Stimulated activated CD4-positive, alpha-beta T cell treated with anti-CD3 and anti-CD28 coated beads, Interleukin-15, amount 100 ng/mL, for 48 hours (primary cell): ENCODE measurements around the gene ZKSCAN5.
"Not testable (repeated sequence)": the region's sequence is repeated elsewhere in the genome, so short reads cannot be mapped to it uniquely, and the experiment has no call there.

Source experiments
- DNase-seq, 2 donors: peaks; one replicate each; pipeline ENCODE4 v3.0.0-alpha.2; 2020; ENCODE audit warnings: low read depth in 2 of 2

ZKSCAN5 gene

DNA sequence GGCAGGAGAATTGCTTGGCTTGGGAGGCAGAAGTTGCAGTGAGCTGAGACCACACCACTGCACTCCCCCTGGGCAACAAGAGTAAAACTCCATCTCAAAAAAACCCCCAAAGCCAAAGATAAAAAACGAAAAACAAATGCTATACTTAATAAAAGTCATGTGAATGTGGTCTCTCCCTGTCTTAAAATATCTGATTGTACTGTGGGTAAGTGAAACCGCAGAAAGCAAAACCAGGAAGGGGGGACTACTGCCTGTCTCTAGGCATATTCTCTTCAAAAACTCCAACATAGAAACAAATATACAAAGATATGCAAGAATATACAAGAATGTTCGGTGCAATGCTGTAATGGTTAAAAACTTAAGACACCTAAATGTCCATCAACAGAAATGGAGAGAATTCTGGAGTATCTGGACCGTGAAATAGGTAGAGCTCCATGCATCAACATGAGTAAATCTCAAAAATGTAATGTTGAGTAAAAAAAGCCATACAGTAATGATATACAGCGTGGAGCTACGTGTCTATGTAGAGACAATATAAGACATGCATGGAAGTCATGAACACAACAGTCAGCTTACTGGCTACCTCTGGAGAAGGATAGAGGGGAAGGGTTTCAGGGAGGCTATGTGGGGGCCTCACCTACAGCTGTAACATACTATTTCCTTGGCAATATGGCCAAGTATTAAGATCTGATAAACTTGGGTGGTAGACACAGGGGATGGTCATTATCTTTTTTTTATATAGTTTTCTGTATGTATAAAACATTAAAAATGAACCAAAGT lies 6.5 kb upstream of the ZKSCAN5 start:
- no peak for DNase-seq

DNA sequence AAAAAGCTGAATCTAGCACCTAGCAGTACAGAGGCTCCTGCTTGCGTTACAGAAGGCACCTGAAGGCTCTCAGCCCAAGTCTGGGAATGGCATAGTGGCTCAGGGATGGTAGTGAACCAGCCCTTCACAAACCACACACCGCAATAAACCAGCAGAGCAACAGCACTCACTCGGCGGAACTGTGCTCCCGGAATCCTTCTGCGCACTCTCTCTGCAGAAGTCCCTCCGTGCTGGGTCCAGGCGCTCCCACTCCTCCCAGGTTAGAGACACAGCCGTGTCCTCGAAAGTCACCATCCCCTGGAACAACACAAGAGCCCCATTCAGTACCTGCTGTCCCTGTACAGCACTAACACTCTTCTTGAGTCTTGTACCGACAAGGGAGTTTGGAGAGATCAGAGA lies 5.9 kb upstream of the ZKSCAN5 start:
- no peak for DNase-seq

DNA sequence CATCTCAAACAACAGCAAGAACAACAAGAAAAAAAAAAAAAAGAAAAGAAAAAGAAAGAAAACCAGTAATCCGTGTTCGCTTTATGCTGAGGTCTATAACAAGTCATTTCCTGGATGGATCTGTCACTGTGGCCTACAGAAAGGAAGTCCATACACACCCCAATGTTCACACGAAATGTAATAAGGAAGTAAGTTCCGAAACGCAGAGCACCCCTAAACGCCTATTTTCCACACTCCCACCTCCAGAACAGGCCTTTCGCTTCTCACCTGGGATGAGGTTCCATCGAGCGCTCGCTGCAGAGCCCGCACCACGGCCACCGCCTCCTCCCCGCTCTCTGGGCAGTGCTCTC lies 5.1 kb upstream of the ZKSCAN5 start:
- DNase-seq, result no peak

DNA sequence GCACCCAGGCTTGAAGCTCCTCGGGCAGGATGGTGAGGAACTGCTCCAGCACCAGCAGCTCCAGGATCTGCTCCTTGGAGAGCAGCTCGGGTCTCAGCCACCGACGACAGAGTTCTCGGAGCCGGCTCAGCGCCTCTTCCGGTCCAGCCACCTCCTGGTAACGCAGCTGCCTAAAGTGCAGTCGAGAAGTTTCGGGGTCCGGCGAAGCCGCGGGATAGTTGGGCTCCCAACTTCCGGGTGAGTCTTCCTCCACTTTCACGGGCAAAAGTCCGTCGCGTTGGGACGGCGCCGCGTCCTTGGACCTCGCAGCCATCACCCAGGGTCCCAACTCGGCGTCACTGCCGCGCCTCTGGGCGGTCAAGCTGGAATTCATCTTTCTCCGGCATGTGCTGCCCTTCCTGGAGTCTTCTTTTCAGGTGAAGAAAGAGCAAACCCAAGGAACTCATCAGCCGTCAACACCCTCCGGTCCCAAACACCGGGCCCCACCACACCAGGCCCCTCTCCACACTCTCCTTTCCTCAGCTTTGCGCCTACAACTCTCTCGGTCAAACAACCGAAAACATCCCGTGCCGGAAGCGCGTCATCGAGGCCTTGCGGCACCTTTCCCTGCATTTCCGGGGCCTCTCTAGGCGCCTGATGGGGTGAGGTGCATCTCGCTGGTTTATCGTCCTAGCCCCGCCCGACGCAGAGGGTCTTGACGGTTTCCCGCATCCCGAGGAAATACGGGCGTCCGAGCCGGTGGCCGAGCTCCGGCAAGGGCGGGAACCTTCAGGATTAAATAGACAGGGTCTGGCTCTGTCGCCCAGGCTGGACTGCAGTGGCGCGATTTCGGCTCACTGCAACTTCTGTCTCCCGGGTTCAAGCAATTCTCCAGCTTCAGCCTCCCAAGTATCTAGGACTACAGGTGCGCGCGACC lies 4.5 kb upstream of the ZKSCAN5 start, which contains the start of gene ZNF394:
Gene ZNF394 (minus strand): TSS at position 561 of the 916 bp plus-strand sequence. CDS start 188 bp downstream, at position 373.
- peak; percentile 76 to 86 for DNase-seq

DNA sequence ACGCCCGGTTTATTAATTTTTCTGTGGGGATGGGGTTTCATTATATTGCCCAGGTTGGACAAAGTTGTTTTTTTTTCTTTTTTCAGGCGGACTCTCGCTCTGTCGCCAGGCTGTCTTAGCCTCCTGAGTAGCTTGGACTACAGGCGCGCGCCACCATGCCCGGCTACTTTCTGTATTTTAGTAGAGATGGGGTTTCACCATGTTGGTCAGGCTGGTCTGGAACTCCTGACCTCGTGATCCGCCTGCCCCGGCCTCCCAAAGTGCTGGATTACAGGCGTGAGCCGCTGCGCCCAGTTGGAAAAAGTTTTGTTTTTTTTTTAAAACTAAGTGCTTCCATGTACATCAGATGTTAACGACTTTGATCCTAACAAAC lies 3.8 kb upstream of the ZKSCAN5 start:
- DNase-seq, result no peak

DNA sequence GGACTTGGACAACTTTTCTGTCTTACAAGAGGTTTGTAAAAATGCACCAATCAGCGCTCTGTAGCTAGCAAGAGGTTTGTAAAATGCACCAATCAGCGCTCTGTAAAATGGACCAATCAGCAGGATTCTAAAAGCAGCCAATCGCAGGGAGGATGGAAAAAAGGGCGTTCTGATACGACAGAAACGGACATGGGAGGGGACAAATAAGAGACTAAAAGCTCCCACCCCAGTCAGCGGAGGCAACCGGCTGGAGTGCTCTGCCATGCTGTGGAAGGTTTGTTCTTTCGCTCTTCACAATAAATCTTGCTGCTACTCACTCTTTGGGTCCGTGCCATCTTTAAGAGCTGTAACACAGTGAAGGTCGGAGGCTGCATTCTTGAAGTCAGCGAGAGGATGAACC lies 3.2 kb upstream of the ZKSCAN5 start:
- DNase-seq, result not testable (repeated sequence)

DNA sequence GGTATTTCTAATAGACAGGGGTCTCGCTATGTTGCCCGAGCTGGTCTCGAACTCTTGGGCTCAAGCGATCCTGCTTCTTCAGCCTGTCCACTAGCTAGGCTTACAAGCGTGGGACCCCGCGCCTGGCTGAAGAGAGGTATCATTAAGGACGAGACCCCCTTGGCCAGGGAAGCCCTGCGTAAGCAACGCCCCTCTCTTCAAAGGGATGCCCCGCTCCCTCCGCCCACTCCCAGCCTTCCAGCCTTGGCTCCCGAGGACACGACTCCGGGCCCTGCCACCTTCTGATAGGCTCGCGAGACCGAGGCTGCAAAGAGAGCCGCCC lies 220 bp upstream of the ZKSCAN5 start:
- no peak for DNase-seq

DNA sequence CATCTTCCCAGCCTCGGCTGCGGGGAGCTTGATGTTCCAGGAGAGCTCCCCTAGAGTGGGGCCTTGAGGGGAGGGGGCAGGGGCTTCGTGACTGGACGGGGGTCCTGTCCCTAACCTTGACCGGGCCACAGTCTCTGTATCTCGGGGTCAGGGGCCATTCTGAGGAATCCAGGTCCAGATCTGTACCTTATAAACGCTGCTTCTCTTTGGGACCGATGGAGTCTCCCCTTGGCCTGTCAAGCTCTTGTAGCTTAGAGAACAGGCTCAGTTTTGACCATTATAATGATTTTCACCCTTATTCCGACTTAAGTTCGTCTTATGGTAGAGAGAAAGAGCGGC lies 831 bp downstream of the ZKSCAN5 start:
- DNase-seq, result no peak

DNA sequence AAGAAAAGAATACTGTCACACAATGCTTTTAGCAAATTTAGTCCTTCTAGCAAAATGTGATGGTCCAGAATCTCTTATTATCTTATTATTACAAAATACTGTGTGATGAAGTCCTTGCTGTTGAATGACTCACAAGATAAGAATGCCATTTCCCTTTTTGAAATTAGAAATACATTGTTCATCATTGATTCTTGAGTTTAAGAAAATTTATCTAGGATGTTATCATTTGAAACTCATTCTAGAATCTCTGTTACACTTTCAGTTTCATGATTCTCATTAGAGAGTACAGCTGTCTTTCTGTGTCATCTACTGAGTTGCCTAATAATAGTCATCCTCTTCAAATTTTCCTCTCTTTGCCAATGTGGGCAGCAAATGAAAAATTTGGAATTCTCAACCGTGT lies 9.6 kb downstream of the ZKSCAN5 start:
- no peak for DNase-seq

DNA sequence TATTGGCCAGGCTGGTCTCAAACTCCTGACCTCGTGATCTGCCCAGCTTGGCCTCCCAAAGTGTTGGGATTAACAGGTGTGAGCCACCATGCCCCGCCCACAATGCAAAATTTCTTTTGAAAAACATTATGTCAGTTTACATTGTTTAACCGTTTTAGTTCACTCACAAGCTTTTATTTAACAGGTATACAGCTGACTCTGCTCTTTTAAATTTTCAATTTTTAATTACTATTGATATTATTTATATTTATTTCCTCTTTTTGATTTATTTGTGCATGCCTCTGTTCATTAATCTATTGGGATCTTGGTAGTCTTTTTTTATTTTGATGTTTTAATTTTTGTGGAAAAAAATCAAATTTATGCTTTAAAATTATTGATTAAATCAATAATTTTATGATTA lies 16.9 kb downstream of the ZKSCAN5 start:
- DNase-seq, result no peak

DNA sequence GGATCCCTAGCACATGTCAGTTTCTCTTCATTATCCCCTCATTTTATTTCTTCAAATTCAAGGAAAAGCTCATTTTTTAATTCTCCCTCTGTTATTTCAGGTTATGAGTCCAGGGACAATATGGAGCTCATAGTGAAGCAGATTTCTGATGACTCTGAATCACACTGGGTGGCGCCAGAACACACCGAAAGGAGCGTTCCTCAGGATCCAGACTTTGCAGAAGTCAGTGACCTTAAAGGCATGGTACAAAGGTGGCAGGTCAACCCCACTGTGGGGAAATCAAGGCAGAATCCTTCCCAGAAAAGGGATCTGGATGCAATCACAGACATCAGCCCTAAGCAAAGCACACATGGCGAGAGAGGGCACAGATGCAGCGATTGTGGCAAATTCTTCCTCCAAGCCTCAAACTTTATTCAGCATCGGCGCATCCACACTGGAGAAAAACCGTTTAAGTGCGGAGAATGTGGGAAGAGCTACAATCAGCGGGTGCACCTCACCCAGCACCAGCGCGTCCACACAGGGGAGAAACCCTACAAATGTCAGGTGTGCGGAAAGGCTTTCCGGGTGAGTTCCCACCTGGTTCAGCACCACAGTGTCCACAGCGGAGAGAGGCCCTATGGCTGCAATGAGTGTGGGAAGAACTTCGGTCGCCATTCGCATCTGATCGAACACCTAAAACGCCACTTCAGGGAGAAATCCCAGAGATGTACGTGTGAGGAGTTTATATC lies 21.4 kb downstream of the ZKSCAN5 start:
- DNase-seq, result peak in 1 of 2 donors; percentile 15

DNA sequence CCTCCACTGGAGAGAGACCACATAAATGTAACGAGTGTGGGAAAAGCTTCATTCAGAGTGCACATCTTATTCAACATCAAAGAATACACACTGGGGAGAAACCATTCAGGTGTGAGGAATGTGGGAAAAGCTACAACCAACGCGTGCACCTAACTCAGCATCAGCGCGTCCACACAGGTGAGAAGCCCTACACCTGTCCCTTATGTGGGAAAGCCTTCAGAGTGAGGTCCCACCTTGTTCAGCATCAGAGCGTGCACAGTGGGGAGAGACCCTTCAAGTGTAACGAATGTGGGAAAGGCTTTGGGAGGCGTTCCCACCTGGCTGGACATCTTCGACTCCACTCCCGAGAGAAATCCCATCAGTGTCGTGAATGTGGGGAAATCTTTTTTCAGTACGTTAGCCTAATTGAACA lies 26.9 kb downstream of the ZKSCAN5 start:
- no peak for DNase-seq

DNA sequence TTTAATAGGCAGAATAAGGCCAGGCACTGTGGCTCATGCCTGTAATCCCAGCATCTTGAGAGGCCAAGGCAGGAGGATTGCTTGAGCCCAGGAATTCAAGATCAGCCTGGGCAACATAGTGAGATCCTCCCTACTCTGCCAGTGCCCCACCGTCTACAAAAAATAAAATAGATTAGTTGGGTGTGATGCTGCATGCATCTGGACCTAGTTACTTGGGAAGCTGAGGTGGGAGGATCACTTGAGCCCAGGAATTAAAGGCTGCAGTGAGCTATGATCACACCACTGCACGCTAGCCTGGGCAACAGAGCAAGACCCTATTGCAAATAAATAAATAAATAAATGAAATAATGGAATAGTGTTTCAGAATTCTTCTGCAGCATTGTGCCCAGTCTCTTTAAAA lies 31.2 kb downstream of the ZKSCAN5 start:
- DNase-seq, result no peak

DNA sequence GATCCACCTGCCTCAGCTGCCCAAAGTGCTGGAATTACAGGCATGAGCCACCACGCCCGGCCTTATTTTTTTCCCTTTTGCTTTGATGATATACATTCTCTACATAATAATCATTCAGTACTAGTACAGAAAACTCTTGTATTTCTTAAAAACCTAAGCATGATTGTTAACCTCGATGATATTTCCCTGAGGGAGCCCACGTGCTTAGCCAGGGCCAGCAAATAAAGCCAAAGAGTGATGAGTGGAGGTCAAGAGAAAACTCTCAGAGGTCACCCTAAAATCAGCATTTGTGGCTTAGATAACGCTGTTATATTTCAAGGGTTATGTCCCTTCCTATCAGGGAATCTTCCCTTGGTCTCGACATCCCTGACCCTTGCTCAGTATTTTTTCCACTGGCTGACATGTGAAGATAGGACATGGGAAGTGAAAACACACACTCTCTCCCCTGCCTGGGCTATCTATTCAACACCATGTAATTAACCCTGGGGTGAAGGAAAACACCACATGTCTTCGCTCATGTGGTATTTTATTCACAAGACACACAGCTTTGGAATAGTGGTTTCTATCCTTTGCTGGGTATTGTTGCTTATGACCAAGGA lies 34.9 kb downstream of the ZKSCAN5 start:
- no peak for DNase-seq

DNA sequence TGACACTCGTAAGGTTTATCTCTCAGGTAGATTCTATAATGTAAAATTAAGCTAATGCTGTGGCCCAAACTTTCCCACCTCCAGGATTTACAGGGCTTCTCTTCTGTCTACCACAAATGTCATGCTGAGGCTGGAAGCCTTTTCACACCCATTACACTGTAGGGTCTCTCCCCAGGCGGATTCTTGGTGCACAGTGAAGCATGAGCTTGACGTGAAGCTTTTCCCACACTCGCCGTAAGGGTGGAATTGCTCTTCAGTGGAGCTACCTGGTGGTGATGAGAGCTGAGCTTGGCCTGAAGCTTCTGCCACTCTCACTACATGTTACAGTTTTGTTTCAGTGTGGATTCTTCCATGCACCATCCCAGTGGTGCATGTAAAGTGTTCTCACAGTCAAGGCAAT lies 36.1 kb downstream of the ZKSCAN5 start:
- no peak for DNase-seq

DNA sequence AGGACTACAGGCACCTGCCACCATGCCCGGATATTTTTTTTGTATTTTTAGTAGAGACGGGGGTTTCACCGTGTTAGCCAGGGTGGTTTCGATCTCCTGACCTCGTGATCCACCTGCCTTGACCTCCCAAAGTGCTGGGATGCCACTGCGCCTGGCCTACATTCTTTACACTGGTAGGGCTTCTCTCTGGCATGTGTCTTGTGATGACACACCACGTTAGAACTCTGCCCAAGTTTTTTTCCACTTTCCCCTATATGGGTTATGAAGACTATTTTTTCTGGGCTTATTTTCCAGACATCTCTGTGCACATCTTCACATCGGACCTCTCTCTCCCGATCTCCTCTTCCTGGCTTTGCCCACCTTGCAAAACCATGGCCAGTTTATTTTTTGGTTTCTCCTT lies 36.8 kb downstream of the ZKSCAN5 start:
- DNase-seq, result no peak

DNA sequence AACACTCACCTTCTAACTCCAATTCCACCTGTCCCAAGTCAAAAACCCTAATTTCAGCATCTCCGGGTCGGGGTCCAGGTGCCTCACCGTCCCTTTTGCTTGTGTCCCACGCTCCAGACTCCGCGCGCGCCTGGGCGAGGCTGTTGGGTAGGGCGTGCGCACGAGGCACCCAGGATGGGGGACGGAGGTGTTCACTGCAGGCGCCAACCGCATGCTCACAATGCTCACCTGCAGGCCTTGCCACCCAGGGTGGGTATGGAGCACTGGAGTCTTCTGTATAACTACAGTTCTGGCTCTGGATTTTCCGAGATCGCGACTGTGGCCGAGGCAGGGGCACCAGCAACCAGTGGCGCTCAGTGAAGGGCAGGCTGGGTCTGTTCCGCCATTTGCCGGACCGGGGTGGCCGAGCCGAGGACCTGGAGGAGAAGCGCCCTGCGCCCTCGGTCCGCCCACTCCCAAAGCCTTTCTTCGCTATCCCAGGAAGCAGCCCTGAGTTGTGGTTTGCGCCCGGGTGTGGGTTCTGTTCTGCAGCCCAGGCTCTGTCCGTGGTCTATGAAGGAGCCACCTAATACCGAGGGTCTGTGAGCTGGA lies 38.7 kb downstream of the ZKSCAN5 start:
- no peak for DNase-seq

DNA sequence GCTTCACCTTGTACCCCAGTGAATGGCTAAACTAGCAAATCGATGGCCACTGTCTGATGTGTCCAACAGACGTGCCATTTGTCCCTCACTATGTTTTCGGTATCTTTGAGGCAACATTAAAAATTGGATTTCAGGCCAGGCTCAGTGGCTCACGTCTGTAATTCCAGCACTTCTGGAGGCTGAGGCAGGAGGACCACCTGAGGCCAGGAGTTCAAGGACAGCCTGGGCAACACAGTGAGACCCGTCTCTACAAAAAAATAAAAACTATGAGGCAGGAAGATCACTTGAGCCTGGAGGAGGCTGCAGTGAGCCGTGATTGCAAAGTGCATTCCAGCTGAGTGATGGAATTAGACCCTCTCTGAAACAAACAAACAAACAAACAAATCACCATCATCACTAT lies 39.5 kb downstream of the ZKSCAN5 start:
- no peak for DNase-seq

DNA sequence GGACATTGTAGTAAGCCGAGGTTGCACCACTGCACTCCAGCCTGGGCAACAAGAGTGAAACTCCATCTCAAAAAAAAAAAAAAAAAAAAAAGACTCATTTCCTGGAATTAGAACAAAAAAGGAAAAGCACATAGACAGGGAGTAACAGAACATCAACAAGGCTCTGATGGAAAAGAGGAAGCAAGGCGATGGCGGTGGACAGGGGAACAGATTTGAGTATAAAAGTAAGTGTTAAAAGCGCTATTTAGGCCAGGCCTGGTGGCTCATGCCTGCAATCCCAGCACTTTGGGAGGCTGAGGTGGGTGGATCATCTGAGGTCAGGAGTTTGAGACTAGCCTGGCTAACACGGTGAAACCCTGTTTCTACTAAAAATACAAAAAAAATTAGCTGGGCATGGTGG lies 40.8 kb downstream of the ZKSCAN5 start:
- not testable (repeated sequence) for DNase-seq

DNA sequence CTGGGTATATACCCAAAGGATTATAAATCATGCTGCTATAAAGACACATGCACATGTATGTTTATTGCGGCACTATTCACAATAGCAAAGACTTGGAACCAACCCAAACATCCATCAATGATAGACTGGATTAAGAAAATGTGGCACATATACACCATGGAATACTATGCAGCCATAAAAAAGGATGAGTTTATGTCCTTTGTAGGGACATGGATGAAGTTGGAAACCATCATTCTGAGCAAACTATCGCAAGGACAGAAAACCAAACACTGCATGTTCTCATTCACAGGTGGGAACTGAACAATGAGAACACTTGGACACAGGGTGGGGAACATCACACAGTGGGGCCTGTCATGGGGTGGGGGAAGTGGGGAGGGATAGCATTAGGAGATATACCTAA lies 45.1 kb downstream of the ZKSCAN5 start:
- DNase-seq, result not testable (repeated sequence)

DNA sequence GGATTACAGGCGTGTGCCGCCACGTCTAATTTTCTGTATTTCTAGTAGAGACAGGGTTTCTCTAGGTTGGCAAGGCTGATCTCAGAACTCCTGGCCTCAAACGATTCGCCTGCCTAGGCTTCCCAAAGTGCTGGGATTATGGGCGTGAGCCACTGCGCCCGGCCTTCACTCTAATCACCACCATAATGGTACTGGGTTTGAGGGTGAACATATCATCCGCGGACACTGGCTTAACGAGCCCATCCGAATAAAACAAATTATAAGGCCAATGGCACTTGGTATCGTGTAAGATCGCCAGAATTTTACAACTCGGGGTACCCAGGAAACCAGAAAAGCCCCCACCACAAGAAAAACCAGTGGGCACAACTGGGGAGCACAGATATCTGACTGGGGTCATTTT lies 46.9 kb downstream of the ZKSCAN5 start:
- no peak for DNase-seq
